K562 (cell line): ENCODE data around the gene VPS4B. TPM values are rescaled to one million over a fixed set of nuclear protein-coding genes. Genes with fewer than 3 reads are reported as not detected.

ENCODE experiments used
- ATF3 ChIP-seq, 2 experiments: fragments of 450-650 bp in 1 of 2; sonication (generic) in 1 of 2; formaldehyde crosslinking in 1 of 2; IDR thresholded peaks in 1 of 2; conservative IDR thresholded peaks in 1 of 2; 2 replicates each; pipeline versions ENCODE4 v1.6.1 to v1.8.1; 2016 to 2023; ENCODE audit warnings: mild to moderate bottlenecking in 2 of 2, moderate library complexity in 2 of 2, inconsistent platforms in 1 of 2, missing genetic modification reagents in 1 of 2
- CBX1 ChIP-seq: sonication (generic); IDR thresholded peaks from 2 replicates; pipeline ENCODE4 v1.6.1; 2016; ENCODE audit warnings: antibody characterized with exemption, low read depth, mild to moderate bottlenecking
- CREBBP ChIP-seq: IDR thresholded peaks from one replicate; pipeline ENCODE4 v1.6.1; 2012; ENCODE audit warnings: low read depth, mild to moderate bottlenecking, control low read depth, inconsistent platforms, low read length
- E2F3 ChIP-seq: fragments of 250-450 bp; sonication (Bioruptor Pico); IDR thresholded peaks from 2 replicates; pipeline ENCODE4 v1.4.0; 2020; ENCODE audit warnings: mild to moderate bottlenecking
- FOXJ2 ChIP-seq: fragments of 200-800 bp; sonication (Bioruptor generic); IDR thresholded peaks from 2 replicates; pipeline ENCODE4 v1.6.1; 2016; ENCODE audit warnings: missing genetic modification characterization, missing compliant biosample characterization
- KAT2B ChIP-seq: IDR thresholded peaks from one replicate; pipeline ENCODE4 v1.6.1; 2012; ENCODE audit warnings: low read depth, mild to moderate bottlenecking, control low read depth, inconsistent platforms, low read length, moderate library complexity
- SAFB ChIP-seq: fragments of 200-400 bp; formaldehyde crosslinking; IDR thresholded peaks from 2 replicates; pipeline ENCODE4 v1.6.1; 2017; ENCODE audit warnings: low read depth, low read length, borderline replicate concordance
- SAFB2 ChIP-seq: fragments of 200-400 bp; formaldehyde crosslinking; IDR thresholded peaks from 2 replicates; pipeline ENCODE4 v1.6.1; 2018; ENCODE audit warnings: borderline replicate concordance, low read length, low read depth, moderate library complexity; ENCODE audit not compliant: severe bottlenecking
- SMAD1 ChIP-seq: fragments of 150-350 bp; IDR thresholded peaks from 2 replicates; pipeline ENCODE4 v1.6.1; 2014; ENCODE audit warnings: low read length, low read depth; ENCODE audit not compliant: partially characterized antibody
- TGIF2 ChIP-seq: sonication (generic); formaldehyde crosslinking; IDR thresholded peaks from 2 replicates; pipeline ENCODE4 v1.8.1; 2022; ENCODE audit warnings: mild to moderate bottlenecking, missing genetic modification reagents, moderate library complexity
- THAP7 ChIP-seq: fragments of 250-450 bp; sonication (Bioruptor Pico); IDR thresholded peaks from 2 replicates; pipeline ENCODE4 v1.5.0; 2021
- TOE1 ChIP-seq, 2 experiments: fragments of 450-650 bp in 1 of 2; sonication (generic) in 1 of 2; formaldehyde crosslinking in 1 of 2; IDR thresholded peaks; 2 replicates each; pipeline versions ENCODE4 v1.7.1 to v1.8.0; 2016 to 2022; ENCODE audit warnings: borderline replicate concordance in 2 of 2, mild to moderate bottlenecking in 2 of 2, antibody characterized with exemption in 1 of 2, inconsistent platforms in 1 of 2, low read depth in 1 of 2, missing genetic modification reagents in 1 of 2, moderate library complexity in 1 of 2
- TRIM25 ChIP-seq: fragments of 450-650 bp; IDR thresholded peaks from 2 replicates; pipeline ENCODE4 v1.7.0; 2016; ENCODE audit warnings: borderline replicate concordance
- ZBTB26 ChIP-seq: fragments of 450-650 bp; formaldehyde crosslinking; IDR thresholded peaks from 2 replicates; pipeline ENCODE4 v1.4.0; 2022; ENCODE audit warnings: missing genetic modification characterization
- ZBTB43 ChIP-seq: sonication (generic); formaldehyde crosslinking; IDR thresholded peaks from 2 replicates; pipeline ENCODE4 v1.8.0; 2023; ENCODE audit warnings: mild to moderate bottlenecking, missing genetic modification reagents
- ZFP30 ChIP-seq: fragments of 250-450 bp; sonication (Bioruptor Pico); IDR thresholded peaks from 2 replicates; pipeline ENCODE4 v1.8.0; 2022; ENCODE audit warnings: moderate library complexity, mild to moderate bottlenecking, inconsistent platforms, borderline replicate concordance
- ZNF41 ChIP-seq: fragments of 250-450 bp; sonication (Bioruptor Pico); conservative IDR thresholded peaks from 2 replicates; pipeline ENCODE4 v1.4.0; 2020; ENCODE audit warnings: mild to moderate bottlenecking
- ZNF444 ChIP-seq: fragments of 250-450 bp; sonication (Bioruptor Pico); IDR thresholded peaks from 2 replicates; pipeline ENCODE4 v1.4.0; 2020; ENCODE audit warnings: mild to moderate bottlenecking, moderate library complexity
- ZNF785 ChIP-seq: fragments of 250-450 bp; sonication (Bioruptor Pico); IDR thresholded peaks from 2 replicates; pipeline ENCODE4 v1.4.0; 2020; ENCODE audit warnings: mild to moderate bottlenecking
- ZNF79 ChIP-seq: fragments of 250-450 bp; sonication (Bioruptor Pico); IDR thresholded peaks from 2 replicates; pipeline ENCODE4 v1.4.0; 2020; ENCODE audit warnings: low read depth, mild to moderate bottlenecking, moderate library complexity
- polyA plus RNA-seq, 8 experiments: library from polyadenylated mRNA; depleted of rRNA in 4 of 8; stranded (reverse) in 5 of 8; unstranded in 3 of 8; fragments of >200 nt; fragmentation: Nextera tagmentation in 2 of 8; fragmentation: Illumina TruSeq in 1 of 8; extraction: Ambion mirVana in 2 of 8; extraction: Trizol in 1 of 8; gene quantifications; 2 replicates each; pipeline versions ENCODE4 v1.2.1 to v1.2.3, GENCODE V29; 2011 to 2014; ENCODE audit warnings: inconsistent platforms in 1 of 8, missing spikeins in 1 of 8
- total RNA-seq, 7 experiments: library from RNA; depleted of rRNA in 6 of 7; stranded (reverse); fragments of >200 nt in 6 of 7; fragmentation: Illumina TruSeq in 2 of 7; extraction: Trizol in 2 of 7; gene quantifications; 2 replicates each; pipeline versions ENCODE4 v1.2.1 to v1.2.3, GENCODE V29; 2011 to 2021; ENCODE audit warnings: low replicate concordance in 1 of 7

Gene VPS4B
- total and polyA plus RNA-seq, 9 of the 15 experiments (the other 6 are each of a cell fraction or from before 2014, with no cell fraction given) = 7.3 to 16.4 (median 10.4) TPM

- peak; percentile 98 for TF ChIP-seq ATF3 (IDR thresholded peaks at IDR 0.05)
- no peak for TF ChIP-seq ATF3 (CRISPR knock-in tag; conservative IDR thresholded peaks at IDR 0.05)
- TF ChIP-seq ZNF785 (CRISPR knock-in tag) = no peak
- TF ChIP-seq ZNF79 (CRISPR knock-in tag) = no peak
- TF ChIP-seq ZNF444 (CRISPR knock-in tag) = no peak
- no peak for TF ChIP-seq CREBBP
- no peak for TF ChIP-seq SMAD1
- no peak for TF ChIP-seq TRIM25
- no peak for TF ChIP-seq ZBTB26 (CRISPR knock-in tag)
- TF ChIP-seq CBX1 = no peak
- TF ChIP-seq FOXJ2 (tag) = 0 out of 2 replicates have a peak, but pooled peaks have one; percentile 26
- TF ChIP-seq KAT2B = no peak
- no peak for TF ChIP-seq SAFB2
- no peak for TF ChIP-seq E2F3 (CRISPR knock-in tag)
- no peak for TF ChIP-seq ZFP30 (CRISPR knock-in tag)
- TF ChIP-seq SAFB = no peak
- peak; percentile 72; the same call in 1 of the 2 replicates for TF ChIP-seq TOE1 (IDR thresholded peaks at IDR 0.05; ENCODE audit: borderline replicate concordance)
- TF ChIP-seq TOE1 (CRISPR knock-in tag; IDR thresholded peaks at IDR 0.05; ENCODE audit: borderline replicate concordance, low read depth) = no peak
- no peak for TF ChIP-seq TGIF2
- TF ChIP-seq ZNF41 (CRISPR knock-in tag) = no peak
- no peak for TF ChIP-seq THAP7 (CRISPR knock-in tag)
- no peak for TF ChIP-seq ZBTB43
Measured at GRCh38 chr18:63422087-63422863, at the start of gene VPS4B (continued).
